ENCODE measurements around the gene ANKRD60.

Gene ANKRD60, protein sequence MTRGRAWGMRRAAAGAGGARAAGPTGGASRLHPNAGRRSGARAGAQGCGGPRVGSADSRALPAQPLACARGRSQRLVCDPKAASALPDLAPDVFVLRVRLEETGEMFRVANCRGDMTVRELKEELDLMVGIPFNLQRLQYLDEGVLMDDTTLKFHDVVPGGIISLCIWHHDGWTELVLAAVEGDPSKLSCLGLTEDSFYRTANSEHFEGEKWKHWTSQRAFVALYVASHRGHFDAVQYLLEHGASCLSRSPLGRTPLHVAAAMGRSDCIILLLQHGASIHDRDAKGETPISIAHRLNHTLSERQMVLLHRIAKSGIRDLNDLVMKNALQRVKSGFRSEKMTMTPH

DNA sequence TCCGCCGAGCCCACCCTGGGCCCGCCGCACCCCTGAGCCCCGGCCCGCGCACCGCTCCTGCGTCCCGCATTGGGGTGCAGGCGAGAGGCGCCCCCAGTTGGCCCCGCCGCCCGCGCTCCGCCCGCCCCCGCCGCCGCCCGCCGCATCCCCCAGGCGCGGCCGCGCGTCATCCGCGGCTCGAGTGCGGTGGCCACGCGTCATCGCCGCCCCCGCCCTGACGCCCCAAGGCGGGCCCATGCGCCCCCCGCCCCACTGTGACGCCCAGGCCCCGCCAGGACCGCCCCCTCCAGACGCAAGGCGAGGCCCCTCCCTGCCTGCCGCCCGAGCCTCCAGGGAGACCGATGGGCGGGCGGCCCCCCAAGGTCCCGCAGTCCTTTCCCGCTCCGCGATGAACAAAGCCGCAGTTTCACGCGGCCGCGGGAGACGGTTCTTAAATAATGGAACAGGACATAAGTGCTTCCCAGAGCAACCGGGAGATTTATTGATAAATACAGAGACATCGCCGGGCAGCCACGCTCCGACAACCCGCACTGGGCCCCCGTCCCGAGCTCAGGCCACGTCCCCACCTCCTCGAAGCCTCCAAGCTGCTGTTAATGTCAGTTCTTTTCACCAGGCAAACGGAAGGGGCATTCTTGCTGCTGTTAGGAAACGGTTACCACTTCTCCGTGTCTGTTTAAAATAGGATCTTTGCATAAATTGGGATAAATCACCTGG is at the start of gene ANKRD60:
TSS of gene ANKRD60 (minus strand) at position 170 of the 714 bp plus-strand sequence. CDS start at position 170, 0 bp downstream.
- peak; percentile 23 to 33 for DNase-seq (ENCODE audit: low read depth in 2 of 2)

DNA sequence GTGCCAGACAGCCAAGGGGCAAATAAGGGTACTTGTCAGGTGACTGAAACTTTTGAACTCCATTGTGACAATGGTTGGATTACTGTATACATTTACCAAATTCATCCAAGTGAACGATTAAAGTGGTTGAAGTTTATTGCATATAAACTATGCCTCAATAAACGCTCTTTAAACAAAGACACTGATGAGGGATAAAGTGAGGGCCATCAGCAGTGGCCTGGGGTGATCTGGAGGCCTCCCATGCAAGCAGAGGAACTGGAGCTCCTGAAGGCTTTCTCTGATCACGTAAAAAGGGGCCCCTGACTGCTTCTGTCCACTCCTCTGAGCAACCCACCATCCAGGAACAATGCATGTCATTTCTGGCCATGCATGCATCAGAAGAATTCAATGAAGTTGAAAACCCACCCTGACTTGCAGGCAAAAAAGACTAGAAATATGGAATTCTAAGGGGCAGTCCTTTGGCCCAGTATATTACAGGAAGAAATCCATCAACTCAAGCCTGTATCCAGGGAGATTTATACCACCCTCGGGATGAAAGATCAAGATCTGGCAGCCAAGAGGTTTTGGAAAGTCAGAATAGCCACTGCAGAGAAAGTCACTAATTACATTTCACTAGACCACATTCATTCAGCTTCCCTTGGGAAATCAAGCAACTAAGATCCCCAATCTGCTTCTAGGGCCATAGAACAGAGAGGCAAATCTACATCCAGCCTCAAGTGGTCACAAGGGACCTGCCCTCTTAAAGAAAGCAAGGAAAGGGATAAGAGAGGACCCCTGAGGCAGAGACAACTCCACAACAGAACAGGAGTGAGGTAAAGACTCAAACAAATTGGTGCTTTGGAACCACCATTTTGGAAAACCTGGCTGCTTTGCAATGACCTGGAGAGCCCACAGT is 49.4 kb upstream of the ANKRD60 start:
- DNase-seq (ENCODE audit: low read depth in 2 of 2): no peak

GRCh38 chr20:58277107-58277506 is 48.7 kb upstream of the ANKRD60 start:
- no peak for DNase-seq (ENCODE audit: low read depth in 2 of 2)

- no peak for DNase-seq (ENCODE audit: low read depth in 2 of 2)
These were observed 45.9 kb upstream of the ANKRD60 start for GRCh38 chr20:58274384-58274783.

- peak; percentile 8 to 23 for DNase-seq (ENCODE audit: low read depth in 2 of 2)
These were observed 43.3 kb upstream of the ANKRD60 start for GRCh38 chr20:58271606-58272351.

- DNase-seq (ENCODE audit: low read depth in 2 of 2): no peak
These were observed 40.6 kb upstream of the ANKRD60 start for GRCh38 chr20:58268936-58269619.

DNA sequence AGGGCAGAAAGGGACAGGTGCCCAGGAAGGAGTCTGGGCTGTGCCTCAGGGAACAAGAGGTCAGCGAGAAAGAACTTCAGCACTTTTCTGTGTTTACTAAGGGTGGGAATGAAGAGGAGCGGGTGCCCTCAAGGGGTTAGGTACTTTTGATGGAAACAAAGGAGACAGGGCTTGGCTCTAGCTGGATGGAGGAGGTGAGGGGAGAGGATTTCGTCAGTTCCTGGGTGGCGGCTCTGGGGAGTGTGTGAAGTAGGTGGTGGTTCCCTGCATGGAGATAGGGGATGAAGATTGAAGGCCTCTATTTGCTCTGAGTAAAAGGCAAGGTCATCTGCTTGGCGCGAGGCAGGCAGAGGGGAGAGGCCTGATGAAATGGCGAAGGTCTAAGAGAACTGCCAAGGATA is 40.0 kb upstream of the ANKRD60 start:
- no peak for DNase-seq (ENCODE audit: low read depth in 2 of 2)

GRCh38 chr20:58267389-58268215 is 39.1 kb upstream of the ANKRD60 start:
- DNase-seq (ENCODE audit: low read depth in 2 of 2): no peak

DNA sequence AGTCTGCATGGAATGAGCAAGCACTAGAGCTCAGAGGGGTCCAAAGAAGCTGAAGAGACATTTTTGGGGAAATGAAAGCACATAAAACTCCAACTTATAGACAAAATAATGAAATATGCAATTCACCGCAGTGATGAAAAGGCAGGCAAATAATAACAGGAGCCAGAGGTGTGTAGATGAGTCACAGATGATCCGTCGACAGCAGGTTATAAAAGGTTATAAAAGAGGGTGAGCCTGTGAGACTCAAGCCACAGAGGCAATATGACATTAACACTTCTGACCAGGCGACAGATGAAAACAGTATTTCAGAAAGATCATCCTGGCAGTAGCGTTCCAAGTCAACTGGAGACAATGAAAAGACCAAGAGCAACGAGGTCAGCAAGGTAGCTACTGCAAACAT is 35.8 kb upstream of the ANKRD60 start:
- no peak for DNase-seq (ENCODE audit: low read depth in 2 of 2)

- DNase-seq (ENCODE audit: low read depth in 2 of 2): no peak
These were observed 33.2 kb upstream of the ANKRD60 start for GRCh38 chr20:58261660-58262059.

GRCh38 chr20:58260006-58260405 is 31.6 kb upstream of the ANKRD60 start:
- DNase-seq (ENCODE audit: low read depth in 2 of 2): no peak

DNA sequence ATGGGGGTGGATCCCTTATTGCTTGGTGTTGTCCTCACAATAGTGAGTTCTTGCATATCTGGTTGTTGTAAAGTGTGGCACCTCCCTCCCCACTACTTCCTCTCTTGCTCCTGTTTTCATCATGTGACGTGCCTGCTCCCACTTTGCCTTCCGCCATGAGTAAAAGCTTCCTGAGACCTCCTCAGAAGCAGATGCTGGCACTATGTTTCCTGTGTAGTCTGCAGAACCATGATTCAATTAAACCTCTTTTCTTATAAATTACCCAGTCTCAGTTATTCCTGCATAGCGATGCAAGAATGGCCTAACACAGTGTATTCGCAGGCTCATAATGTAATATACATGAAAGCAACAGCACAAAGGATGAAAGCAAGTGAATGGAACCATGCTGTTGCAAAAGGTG is 28.4 kb upstream of the ANKRD60 start:
- DNase-seq (ENCODE audit: low read depth in 2 of 2): no peak

DNA sequence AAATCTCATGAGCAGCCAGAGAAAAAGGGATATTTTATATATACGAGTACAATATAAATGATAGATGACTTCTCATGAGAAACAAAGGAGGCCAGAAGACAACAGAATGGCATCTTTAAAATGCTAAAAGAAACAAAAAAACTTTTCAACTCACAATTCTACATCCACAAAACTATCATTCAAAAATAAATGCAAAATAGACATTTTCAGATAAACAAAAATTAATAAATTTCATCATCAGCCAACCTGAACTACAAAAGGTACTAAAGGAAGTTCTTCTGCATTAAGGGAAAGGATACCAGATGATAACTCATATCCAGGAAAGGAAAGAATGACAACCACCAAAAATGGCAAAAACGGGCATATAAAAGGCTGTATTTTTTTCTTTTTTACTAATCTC is 27.9 kb upstream of the ANKRD60 start:
- DNase-seq (ENCODE audit: low read depth in 2 of 2): no peak

GRCh38 chr20:58254890-58255289 is 26.4 kb upstream of the ANKRD60 start:
- DNase-seq (ENCODE audit: low read depth in 2 of 2): no peak

DNA sequence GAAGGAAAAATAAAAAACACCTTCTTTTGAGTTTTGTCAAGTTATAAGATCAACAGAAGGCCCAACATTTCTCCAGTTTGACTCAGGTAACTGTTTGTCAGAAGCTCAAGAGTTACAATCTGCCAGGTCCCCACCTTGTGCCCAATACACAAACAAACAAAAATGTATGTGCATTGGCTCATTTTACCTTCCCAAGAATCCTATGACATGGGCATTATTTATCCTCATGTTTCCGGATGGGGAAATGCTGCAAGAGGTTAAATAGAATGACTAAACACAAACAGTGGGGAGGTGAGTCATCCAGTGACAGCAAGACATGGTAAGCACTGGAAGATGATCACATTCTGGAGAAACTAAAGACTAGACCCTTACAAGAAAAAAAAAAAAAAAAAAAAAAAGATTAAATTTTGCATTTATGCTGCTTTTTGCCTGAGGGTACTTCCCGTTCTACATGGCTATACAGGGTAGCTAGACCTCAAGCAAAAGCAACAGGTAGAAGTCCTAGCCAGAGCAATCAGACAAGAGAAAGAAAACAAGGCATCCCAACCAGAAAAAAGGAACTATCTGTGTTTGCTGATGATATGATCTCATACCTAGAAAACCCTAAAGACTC is 23.6 kb upstream of the ANKRD60 start:
- no peak for DNase-seq (ENCODE audit: low read depth in 2 of 2)

- no peak for DNase-seq (ENCODE audit: low read depth in 2 of 2)
These were observed 23.0 kb upstream of the ANKRD60 start for GRCh38 chr20:58251348-58251978.

DNA sequence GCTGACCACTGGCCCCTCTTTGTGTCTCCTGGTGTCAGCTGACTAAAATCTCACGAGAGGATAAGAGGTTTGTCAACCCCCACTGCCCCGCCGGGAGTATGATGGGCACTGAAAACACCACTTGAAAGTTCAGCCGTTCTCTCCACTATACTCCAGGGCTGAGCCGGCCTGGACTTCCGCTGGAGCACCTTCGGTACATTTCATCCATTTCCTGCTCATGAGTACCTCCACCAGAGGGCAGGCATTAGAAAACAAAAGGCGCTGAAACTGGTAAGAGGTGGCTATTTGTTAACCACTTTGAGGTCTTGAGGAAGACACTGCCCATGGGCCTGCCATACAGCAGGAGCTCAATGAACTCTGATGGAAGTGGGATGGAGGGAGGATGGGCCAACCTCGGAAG is 17.9 kb upstream of the ANKRD60 start:
- no peak for DNase-seq (ENCODE audit: low read depth in 2 of 2)

- DNase-seq (ENCODE audit: low read depth in 2 of 2): no peak
These were observed 17.5 kb upstream of the ANKRD60 start for GRCh38 chr20:58245931-58246330.

Measured in stimulated activated CD4-positive, alpha-beta T cell treated with anti-CD3 and anti-CD28 coated beads, Interleukin-1b, Interleukin-23, amount 100 ng/mL, for 4 hours (primary cell).